HCT116 (cell line): ENCODE data around the gene STK32B.

Experiments
- EZH2 ChIP-seq: fragments of 200-600 bp; sonication (generic); IDR thresholded peaks from 2 replicates; pipeline ENCODE4 v1.6.1; 2017; ENCODE audit warnings: antibody characterized with exemption, mixed run types
- EZH2phosphoT487 ChIP-seq: fragments of 200-600 bp; IDR thresholded peaks from 2 replicates; pipeline ENCODE4 v1.6.1; 2018; ENCODE audit warnings: antibody characterized with exemption, borderline replicate concordance
- ZNF274 ChIP-seq: fragments of 200-500 bp; sonication (Bioruptor generic); IDR thresholded peaks from 2 replicates; pipeline ENCODE4 v1.6.1; 2014; ENCODE audit warnings: mild to moderate bottlenecking, low read depth, low read length, inconsistent platforms
- TF ChIP-seq, protein P1 (sequence below), 3 experiments: fragments of 200-600 bp in 1 of 3; sonication (generic) in 1 of 3; IDR thresholded peaks in 2 of 3; conservative IDR thresholded peaks in 1 of 3; 2 replicates each; pipeline ENCODE4 v1.5.1; 2012 to 2017; ENCODE audit warnings: low read depth in 2 of 3, low read length in 2 of 3, antibody characterized with exemption in 1 of 3, borderline replicate concordance in 1 of 3, control low read depth in 1 of 3, mild to moderate bottlenecking in 1 of 3, mixed read lengths in 1 of 3, mixed run types in 1 of 3, moderate library complexity in 1 of 3; ENCODE audit not compliant: insufficient read depth in 1 of 3

DNA sequence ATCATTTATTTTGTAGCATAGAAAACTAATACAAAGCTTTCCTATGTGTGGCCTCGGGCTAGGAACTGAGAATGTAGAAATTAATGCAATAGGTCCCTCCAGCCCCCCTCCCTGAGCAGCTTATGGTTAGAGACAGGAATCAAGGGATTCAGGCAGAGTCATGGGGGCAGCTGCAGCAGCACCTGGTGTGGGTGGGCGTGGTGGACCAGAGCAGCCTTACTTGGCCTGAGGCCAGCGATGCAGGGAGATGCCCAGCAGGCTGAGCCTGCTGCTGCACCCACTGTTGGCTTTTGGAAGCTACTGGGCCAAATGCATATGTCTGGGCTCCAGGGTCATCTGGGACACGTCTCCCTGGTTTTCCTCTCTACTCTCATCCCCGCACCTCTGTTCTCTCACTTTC, 74.0 kb downstream of the STK32B start:
- TF ChIP-seq, protein P1, sequence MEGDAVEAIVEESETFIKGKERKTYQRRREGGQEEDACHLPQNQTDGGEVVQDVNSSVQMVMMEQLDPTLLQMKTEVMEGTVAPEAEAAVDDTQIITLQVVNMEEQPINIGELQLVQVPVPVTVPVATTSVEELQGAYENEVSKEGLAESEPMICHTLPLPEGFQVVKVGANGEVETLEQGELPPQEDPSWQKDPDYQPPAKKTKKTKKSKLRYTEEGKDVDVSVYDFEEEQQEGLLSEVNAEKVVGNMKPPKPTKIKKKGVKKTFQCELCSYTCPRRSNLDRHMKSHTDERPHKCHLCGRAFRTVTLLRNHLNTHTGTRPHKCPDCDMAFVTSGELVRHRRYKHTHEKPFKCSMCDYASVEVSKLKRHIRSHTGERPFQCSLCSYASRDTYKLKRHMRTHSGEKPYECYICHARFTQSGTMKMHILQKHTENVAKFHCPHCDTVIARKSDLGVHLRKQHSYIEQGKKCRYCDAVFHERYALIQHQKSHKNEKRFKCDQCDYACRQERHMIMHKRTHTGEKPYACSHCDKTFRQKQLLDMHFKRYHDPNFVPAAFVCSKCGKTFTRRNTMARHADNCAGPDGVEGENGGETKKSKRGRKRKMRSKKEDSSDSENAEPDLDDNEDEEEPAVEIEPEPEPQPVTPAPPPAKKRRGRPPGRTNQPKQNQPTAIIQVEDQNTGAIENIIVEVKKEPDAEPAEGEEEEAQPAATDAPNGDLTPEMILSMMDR (IDR thresholded peaks at IDR 0.05 in 2 of 3, conservative IDR thresholded peaks at IDR 0.05 in 1 of 3; ENCODE audit: borderline replicate concordance in 1 of 3, insufficient read depth in 1 of 3, low read depth in 2 of 3, low read length in 2 of 3) = no peak
- TF ChIP-seq ZNF274 = no peak
- no peak for TF ChIP-seq EZH2phosphoT487
- no peak for TF ChIP-seq EZH2
